ENCODE results near the gene JAGN1. TPM values are rescaled to one million over a fixed set of nuclear protein-coding genes. Genes with fewer than 3 reads are reported as not detected.

The JAGN1 gene
- total RNA-seq, 1 donor from 2014 or later: 27.8 TPM

DNA sequence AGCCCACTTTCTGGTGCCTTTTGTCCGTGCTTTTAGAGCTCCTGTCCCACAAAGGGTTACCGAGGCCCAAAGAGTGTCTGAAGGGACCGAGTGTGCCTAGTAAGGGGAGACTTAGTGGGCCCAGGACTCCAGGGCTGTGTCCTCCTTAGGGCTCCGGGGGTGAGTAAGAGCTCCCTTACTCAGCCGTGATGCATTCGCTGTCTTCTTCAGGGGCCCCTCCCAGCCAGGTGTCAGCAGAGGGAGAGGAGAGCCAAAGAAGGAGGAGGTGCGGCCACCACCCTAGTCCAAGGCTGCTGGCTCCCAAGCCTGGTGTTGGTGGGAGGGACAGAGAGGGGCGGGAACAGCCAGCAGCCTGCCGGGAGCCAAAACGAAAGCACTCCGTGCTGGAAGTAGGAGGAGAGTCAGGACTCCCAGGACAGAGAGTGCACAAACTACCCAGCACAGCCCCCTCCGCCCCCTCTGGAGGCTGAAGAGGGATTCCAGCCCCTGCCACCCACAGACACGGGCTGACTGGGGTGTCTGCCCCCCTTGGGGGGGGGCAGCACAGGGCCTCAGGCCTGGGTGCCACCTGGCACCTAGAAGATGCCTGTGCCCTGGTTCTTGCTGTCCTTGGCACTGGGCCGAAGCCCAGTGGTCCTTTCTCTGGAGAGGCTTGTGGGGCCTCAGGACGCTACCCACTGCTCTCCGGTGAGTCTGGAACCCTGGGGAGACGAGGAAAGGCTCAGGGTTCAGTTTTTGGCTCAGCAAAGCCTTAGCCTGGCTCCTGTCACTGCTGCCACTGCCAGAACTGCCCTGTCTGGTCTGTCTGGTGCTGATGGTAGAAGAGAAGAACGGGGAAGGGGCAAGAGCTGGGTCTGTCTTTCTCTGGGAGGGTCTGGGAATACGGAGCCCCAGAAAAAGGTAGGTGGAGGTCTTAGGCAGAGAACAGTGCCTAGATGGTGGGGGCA lies 26.6 kb downstream of the JAGN1 start, which contains the start of gene IL17RC:
Gene IL17RC (plus strand): TSS at position 365 of the 947 bp plus-strand sequence. CDS start 218 bp downstream, at position 583.
- H3K4me3 ChIP-seq (ENCODE audit: low read depth, low read length): peak within 1 kb of the TSS; percentile 64
- DNase-seq (ENCODE audit: low read depth): no peak
- TF ChIP-seq, protein P1, sequence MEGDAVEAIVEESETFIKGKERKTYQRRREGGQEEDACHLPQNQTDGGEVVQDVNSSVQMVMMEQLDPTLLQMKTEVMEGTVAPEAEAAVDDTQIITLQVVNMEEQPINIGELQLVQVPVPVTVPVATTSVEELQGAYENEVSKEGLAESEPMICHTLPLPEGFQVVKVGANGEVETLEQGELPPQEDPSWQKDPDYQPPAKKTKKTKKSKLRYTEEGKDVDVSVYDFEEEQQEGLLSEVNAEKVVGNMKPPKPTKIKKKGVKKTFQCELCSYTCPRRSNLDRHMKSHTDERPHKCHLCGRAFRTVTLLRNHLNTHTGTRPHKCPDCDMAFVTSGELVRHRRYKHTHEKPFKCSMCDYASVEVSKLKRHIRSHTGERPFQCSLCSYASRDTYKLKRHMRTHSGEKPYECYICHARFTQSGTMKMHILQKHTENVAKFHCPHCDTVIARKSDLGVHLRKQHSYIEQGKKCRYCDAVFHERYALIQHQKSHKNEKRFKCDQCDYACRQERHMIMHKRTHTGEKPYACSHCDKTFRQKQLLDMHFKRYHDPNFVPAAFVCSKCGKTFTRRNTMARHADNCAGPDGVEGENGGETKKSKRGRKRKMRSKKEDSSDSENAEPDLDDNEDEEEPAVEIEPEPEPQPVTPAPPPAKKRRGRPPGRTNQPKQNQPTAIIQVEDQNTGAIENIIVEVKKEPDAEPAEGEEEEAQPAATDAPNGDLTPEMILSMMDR (conservative IDR thresholded peaks at IDR 0.05; ENCODE audit: low read depth, low read length): no peak

DNA sequence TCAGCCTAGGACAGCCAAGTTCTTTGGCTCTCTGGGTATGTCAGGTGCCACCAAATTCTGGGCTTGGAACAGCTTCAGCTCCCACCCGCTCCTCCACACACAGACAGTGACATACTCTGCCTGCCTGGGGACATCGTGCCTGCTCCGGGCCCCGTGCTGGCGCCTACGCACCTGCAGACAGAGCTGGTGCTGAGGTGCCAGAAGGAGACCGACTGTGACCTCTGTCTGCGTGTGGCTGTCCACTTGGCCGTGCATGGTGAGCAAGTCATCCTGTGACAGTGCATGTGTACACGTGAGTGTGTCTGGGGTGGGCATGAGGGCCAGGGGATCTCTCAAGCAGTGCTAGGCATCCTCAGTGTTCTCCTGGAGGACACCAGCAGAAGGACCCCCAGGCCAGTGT lies 27.4 kb downstream of the JAGN1 start:
- H3K4me3 ChIP-seq (ENCODE audit: low read depth, low read length): peak overlapping the region; percentile 59
- TF ChIP-seq, protein P1 (conservative IDR thresholded peaks at IDR 0.05; ENCODE audit: low read depth, low read length): no peak

DNA sequence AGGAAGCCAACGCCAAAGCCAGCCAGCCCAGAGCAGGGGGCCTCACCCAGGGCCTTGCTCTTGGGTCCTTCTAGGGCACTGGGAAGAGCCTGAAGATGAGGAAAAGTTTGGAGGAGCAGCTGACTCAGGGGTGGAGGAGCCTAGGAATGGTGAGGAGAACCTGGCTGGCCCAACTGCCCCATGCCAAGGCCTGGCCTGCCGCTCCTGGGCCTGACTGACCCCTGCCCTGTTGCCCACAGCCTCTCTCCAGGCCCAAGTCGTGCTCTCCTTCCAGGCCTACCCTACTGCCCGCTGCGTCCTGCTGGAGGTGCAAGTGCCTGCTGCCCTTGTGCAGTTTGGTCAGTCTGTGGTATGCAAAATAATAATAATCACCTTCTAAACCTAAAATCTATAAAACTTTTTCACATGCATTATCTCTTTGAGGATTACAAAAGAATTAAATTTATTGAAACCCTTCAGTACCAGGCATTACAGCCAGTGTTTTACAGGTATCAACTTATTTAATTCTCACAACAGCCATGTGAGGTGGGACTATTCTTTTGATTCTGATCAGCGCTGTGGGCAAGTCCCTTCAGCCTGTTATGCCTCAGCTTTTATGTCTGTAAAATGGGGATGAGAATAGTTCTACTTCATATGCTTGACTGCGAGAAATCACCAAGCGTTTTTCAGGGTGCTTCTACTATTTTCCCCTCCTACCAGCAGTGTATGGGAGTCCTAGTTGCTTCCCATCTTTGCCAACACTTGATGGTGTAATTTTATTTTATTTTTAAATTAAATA lies 28.0 kb downstream of the JAGN1 start:
- no peak for DNase-seq (ENCODE audit: low read depth)
- TF ChIP-seq, protein P1 (conservative IDR thresholded peaks at IDR 0.05; ENCODE audit: low read depth, low read length): no peak
- H3K4me3 ChIP-seq (ENCODE audit: low read depth, low read length): no peak overlapping the region

More for the DNA sequence above, 27.4 kb downstream of the JAGN1 start:
- no peak for DNase-seq (ENCODE audit: low read depth)

DNA sequence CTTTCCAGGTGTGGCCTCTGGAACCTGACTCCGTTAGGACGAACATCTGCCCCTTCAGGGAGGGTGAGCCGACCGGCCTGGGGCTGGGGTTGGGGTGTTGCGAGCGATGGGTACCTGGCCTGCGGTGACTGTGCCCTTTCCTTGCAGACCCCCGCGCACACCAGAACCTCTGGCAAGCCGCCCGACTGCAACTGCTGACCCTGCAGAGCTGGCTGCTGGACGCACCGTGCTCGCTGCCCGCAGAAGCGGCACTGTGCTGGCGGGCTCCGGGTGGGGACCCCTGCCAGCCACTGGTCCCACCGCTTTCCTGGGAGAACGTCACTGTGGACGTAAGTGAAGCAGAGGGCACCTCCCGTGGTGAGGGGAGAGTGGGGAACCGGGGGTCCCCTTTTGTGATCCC lies 37.7 kb downstream of the JAGN1 start:
- no peak for DNase-seq (ENCODE audit: low read depth)
- TF ChIP-seq, protein P1 (conservative IDR thresholded peaks at IDR 0.05; ENCODE audit: low read depth, low read length): no peak
- H3K4me3 ChIP-seq (ENCODE audit: low read depth, low read length): no peak overlapping the region

DNA sequence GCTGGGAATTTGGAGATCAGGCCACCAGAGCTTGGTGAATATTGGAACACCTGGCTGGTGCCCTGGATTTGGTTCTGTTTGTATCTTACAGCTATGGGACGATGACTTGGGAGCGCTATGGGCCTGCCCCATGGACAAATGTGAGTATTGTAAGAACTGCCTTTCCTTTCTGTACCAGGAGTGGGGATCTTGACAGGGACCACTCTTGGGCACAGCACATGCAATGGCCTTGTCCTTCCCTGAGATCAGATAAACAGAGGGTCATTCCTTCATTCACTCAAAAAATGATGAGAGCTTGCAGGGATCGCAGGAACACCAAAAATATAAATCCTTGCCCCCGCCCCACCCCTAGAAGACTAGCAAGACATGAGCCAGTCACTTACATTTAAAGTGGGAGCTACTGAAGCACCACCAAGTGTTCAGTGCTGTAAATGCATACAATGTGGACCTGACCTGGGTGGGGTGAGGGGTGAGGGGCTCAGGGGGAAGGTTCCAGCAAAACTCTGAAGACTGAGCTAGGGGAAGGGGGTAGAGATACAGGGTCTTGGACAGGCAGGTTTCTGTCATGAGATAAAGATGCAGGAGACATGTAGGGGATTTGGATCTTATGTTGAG lies 40.5 kb downstream of the JAGN1 start:
- TF ChIP-seq, protein P1 (conservative IDR thresholded peaks at IDR 0.05; ENCODE audit: low read depth, low read length): peak; percentile 19
- H3K4me3 ChIP-seq (ENCODE audit: low read depth, low read length): no peak overlapping the region
- DNase-seq (ENCODE audit: low read depth): no peak

DNA sequence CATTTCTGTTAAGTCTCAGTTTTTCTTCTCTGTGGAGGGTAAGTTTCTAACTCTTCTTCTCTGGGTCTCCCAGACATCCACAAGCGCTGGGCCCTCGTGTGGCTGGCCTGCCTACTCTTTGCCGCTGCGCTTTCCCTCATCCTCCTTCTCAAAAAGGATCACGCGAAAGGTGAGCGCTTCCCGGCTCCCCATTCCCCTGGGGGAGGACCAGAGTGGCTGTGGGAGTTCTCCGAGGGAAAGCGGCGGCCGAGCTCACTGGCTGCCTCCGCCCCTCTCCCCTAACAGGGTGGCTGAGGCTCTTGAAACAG lies 42.1 kb downstream of the JAGN1 start:
- TF ChIP-seq, protein P1 (conservative IDR thresholded peaks at IDR 0.05; ENCODE audit: low read depth, low read length): no peak
- no peak for DNase-seq (ENCODE audit: low read depth)
- H3K4me3 ChIP-seq (ENCODE audit: low read depth, low read length): peak overlapping the region; percentile 88
